Spleen (tissue), 13 donors: ENCODE measurements around the gene KHDC4. TPM values are rescaled to one million over a fixed set of nuclear protein-coding genes. Genes with fewer than 3 reads are reported as not detected.
A peak's percentile ranks its signal among the peaks of the same experiment; 100 is the strongest.

Experiments used
- DNase-seq: peaks from one replicate; pipeline ENCODE4 v3.0.0-alpha.2; 2020
- H3K27ac ChIP-seq, 8 donors: fragments of 200-600 bp; sonication (generic) in 7 of 8; 1 replicate in 4 of 8; 2 replicates in 4 of 8; pipeline versions ENCODE4 v1.5.0 to v1.8.0; 2016 to 2021; ENCODE audit warnings: inconsistent platforms in 4 of 8, mild to moderate bottlenecking in 4 of 8, moderate library complexity in 1 of 8
- H3K27me3 ChIP-seq, 7 donors: fragments of 200-600 bp; sonication (generic) in 6 of 7; replicated peaks in 1 of 7; 1 replicate in 4 of 7; 2 replicates in 3 of 7; pipeline versions ENCODE4 v1.5.0 to v1.8.0; 2016 to 2021; ENCODE audit warnings: inconsistent platforms in 3 of 7, mild to moderate bottlenecking in 1 of 7
- H3K36me3 ChIP-seq, 6 donors: fragments of 200-600 bp; sonication (generic) in 5 of 6; 1 replicate in 4 of 6; 2 replicates in 2 of 6; pipeline versions ENCODE4 v1.5.0 to v1.8.0; 2016 to 2021; ENCODE audit warnings: inconsistent platforms in 2 of 6
- H3K4me1 ChIP-seq, 6 donors: fragments of 200-600 bp; sonication (generic) in 5 of 6; 1 replicate in 3 of 6; 2 replicates in 3 of 6; pipeline versions ENCODE4 v1.5.0 to v1.8.0; 2016 to 2021; ENCODE audit warnings: inconsistent platforms in 3 of 6
- H3K4me3 ChIP-seq, 8 donors: fragments of 200-600 bp; sonication (generic) in 7 of 8; 1 replicate in 4 of 8; 2 replicates in 4 of 8; pipeline versions ENCODE4 v1.5.0 to v1.8.0; 2016 to 2021; ENCODE audit warnings: inconsistent platforms in 4 of 8, mild to moderate bottlenecking in 4 of 8, moderate library complexity in 2 of 8
- H3K9me3 ChIP-seq, 8 donors: fragments of 200-600 bp; sonication (generic) in 7 of 8; 1 replicate in 4 of 8; 2 replicates in 4 of 8; pipeline versions ENCODE4 v1.5.0 to v1.8.0; 2016 to 2021; ENCODE audit warnings: inconsistent platforms in 4 of 8
- CTCF ChIP-seq, 11 experiments: fragments of 200-600 bp in 7 of 11; fragments of 450-650 bp in 4 of 11; sonication (generic) in 4 of 11; IDR thresholded peaks in 8 of 11; conservative IDR thresholded peaks in 3 of 11; 1 replicate in 7 of 11; 2 replicates in 4 of 11; pipeline versions ENCODE4 v1.4.0 to v1.8.0; 2016 to 2021; ENCODE audit warnings: antibody characterized with exemption in 11 of 11, inconsistent platforms in 4 of 11, mild to moderate bottlenecking in 1 of 11
- POLR2A ChIP-seq, 3 donors: fragments of 450-650 bp; IDR thresholded peaks; one replicate each; pipeline ENCODE4 v1.5.1; 2017; ENCODE audit warnings: antibody characterized with exemption in 3 of 3, mild to moderate bottlenecking in 1 of 3
- POLR2AphosphoS5 ChIP-seq, 3 donors: sonication (generic); formaldehyde crosslinking; IDR thresholded peaks; one replicate each; pipeline ENCODE4 v1.5.1; 2017; ENCODE audit warnings: antibody characterized with exemption in 3 of 3
- WGBS, 5 donors: extraction: QIAGEN DNeasy Blood & Tissue Kit in 3 of 5; methylation state at CpG; one replicate each; pipeline versions ENCODE4 v1.1.5 to v1.1.7; 2013 to 2018; 5-methylcytosine and 5-hydroxymethylcytosine counted together
- intact Hi-C: fragments of 100-400 bp; cut with DNase I; formaldehyde crosslinking; loops from one replicate; pipeline ENCODE4 v1.15.0; 2023; ENCODE audit warnings: low total_unique reads
- long read RNA-seq, 2 donors: transcript quantifications; one replicate each; lab custom pipeline, GENCODE V29; 2026
- polyA plus RNA-seq, 3 donors: library from polyadenylated mRNA; stranded (reverse); fragments of 200-250 nt; gene quantifications; one replicate each; pipeline ENCODE4 v1.2.1, GENCODE V29; 2013
- total RNA-seq, 7 donors: library from RNA; depleted of rRNA in 3 of 7; stranded (reverse); fragments of >200 nt in 3 of 7; fragmentation: NEBNext Ultra II Directional in 4 of 7; extraction: Animal tissue kit (Norgen Biotek cat#: 25700) in 4 of 7; gene quantifications; one replicate each; pipeline versions ENCODE4 v1.1.0 to v1.2.1, GENCODE V29; 2016 to 2021
- donor health status: healthy with polysubstance abuse.
- donor health status: DM: no; HTN: no; CAD: no; lungs with moderate emphysema.
- donor health status: DM: no; HTN: no; CAD: no.
- donor health status: Bipolar disorder and iron deficiency.
- donor health status: healthy.
- donor health status: DM: no; HTN: no; CAD: no.
- donor health status: DM: yes; HTN: yes; CAD: no.

The KHDC4 gene
- total RNA-seq (10 to 100 TPM; 43.2 to 70.5 (median 59.3) TPM), polyA plus RNA-seq (10 to 100 TPM; 24.9 to 33.8 (median 29.3) TPM)
- long read RNA-seq, donor 1, partial matches to known transcripts, result 0 of 4 reads
- long read RNA-seq, donor 1, other reads (novel, unspliced or antisense), result 0 of 4 reads
- long read RNA-seq, donor 2, full-length matches to known transcripts, result 4 of 4 reads
- long read RNA-seq, donor 2, partial matches to known transcripts, result 0 of 4 reads
- long read RNA-seq, donor 2, other reads (novel, unspliced or antisense), result 0 of 4 reads

GRCh38 chr1:155934097-155934935 lies at the start of gene KHDC4:
TSS of gene KHDC4 (minus strand) at chr1:155934413. CDS start at chr1:155934373, 40 bp downstream.
- H3K27me3 ChIP-seq, result no peaks in the 10 kb centered on the region
- peaks cover 0 to 42% (median 31%) of the 10 kb centered on the region in 6 donors for H3K36me3 ChIP-seq
- peak; percentile 100 for TF ChIP-seq POLR2AphosphoS5 (IDR thresholded peaks at IDR 0.05)
- TF ChIP-seq CTCF (IDR thresholded peaks at IDR 0.05 in 8 of 11, conservative IDR thresholded peaks at IDR 0.05 in 3 of 11), result peak in 10 of 11 experiments; percentile 26 to 62 (median 41)
- TF ChIP-seq POLR2A (IDR thresholded peaks at IDR 0.05), result peak; percentile 66 to 93 (median 89)
- peak within 1 kb of the TSS; percentile 60 to 93 (median 76) for H3K4me3 ChIP-seq
- H3K9me3 ChIP-seq, result no peaks in the 10 kb centered on the region
- H3K4me1 ChIP-seq, result peaks cover 45 to 78% (median 65%) of the 10 kb centered on the region in 6 donors
- peak; percentile 97 for DNase-seq
- intact Hi-C loops, result no loop called here
- WGBS, 5 donors, result 0 to 1% (median 1%) methylated on average over 41 to 50 of the region's 50 CpGs
- peak within 1 kb of the TSS; percentile 90 to 95 (median 94) for H3K27ac ChIP-seq

GRCh38 chr1:155983191-155984024 lies 49.2 kb upstream of the KHDC4 start:
- 18 to 45% (median 34%) methylated on average over 4 of the region's 4 CpGs for WGBS, 5 donors
- no peak overlapping the region for H3K4me3 ChIP-seq

GRCh38 chr1:155982106-155982505 lies 47.9 kb upstream of the KHDC4 start:
- no peak for DNase-seq
- Histone ChIP-seq H3K4me3 (peak overlapping the region in 1 of 8 donors; percentile 98), H3K9me3 (no peaks in the 10 kb centered on the region), H3K27me3 (no peaks in the 10 kb centered on the region), H3K36me3 (peaks cover 0 to 17% (median 0%) of the 10 kb centered on the region in 6 donors), H3K27ac (peak overlapping the region; percentile 95 to 99 (median 98)), H3K4me1 (peaks cover 41 to 82% (median 65%) of the 10 kb centered on the region in 6 donors)
- intact Hi-C loops, result loop anchor here (5.0 kb wide), 1 partner anchor 40 kb away; the partner anchor contains the start of gene RXFP4
- TF ChIP-seq POLR2A (IDR thresholded peaks at IDR 0.05) (no peak), POLR2AphosphoS5 (IDR thresholded peaks at IDR 0.05) (no peak), CTCF (IDR thresholded peaks at IDR 0.05 in 8 of 11, conservative IDR thresholded peaks at IDR 0.05 in 3 of 11) (no peak)
- WGBS, 5 donors, result 70 to 77% (median 74%) methylated on average over 7 of the region's 7 CpGs

More at GRCh38 chr1:155983191-155984024, 49.2 kb upstream of the KHDC4 start:
- Histone ChIP-seq H3K4me1 (peaks cover 41 to 87% (median 63%) of the 10 kb centered on the region in 6 donors), H3K9me3 (no peaks in the 10 kb centered on the region), H3K36me3 (peaks cover 0 to 17% (median 0%) of the 10 kb centered on the region in 6 donors), H3K27ac (peak overlapping the region in 7 of 8 donors; percentile 46 to 99 (median 98)), H3K27me3 (no peaks in the 10 kb centered on the region)
- intact Hi-C loops, result loop anchor here (5.0 kb wide), 1 partner anchor 41 kb away; the partner anchor contains the start of gene RXFP4
- TF ChIP-seq POLR2AphosphoS5 (IDR thresholded peaks at IDR 0.05) (peak in 1 of 3 donors; percentile 4), POLR2A (IDR thresholded peaks at IDR 0.05) (no peak), CTCF (IDR thresholded peaks at IDR 0.05 in 8 of 11, conservative IDR thresholded peaks at IDR 0.05 in 3 of 11) (peak in 6 of 11 experiments; percentile 16 to 28 (median 20))
- DNase-seq, result no peak
